GM18951 (cell line): ENCODE results near the gene FAM168A.
"Not testable (repeated sequence)": the region's sequence is repeated elsewhere in the genome, so short reads cannot be mapped to it uniquely, and the experiment has no call there.

Experiments
- POLR2A ChIP-seq: IDR thresholded peaks from 4 replicates; pipeline ENCODE4 v1.6.1; 2011; ENCODE audit warnings: mild to moderate bottlenecking; ENCODE audit not compliant: insufficient read length, insufficient read depth; ENCODE audit errors: extremely low read depth
- in situ Hi-C: fragments of 300-500 bp; cut with MboI; formaldehyde crosslinking; loops from one replicate; pipeline ENCODE4 v1.12.0; 2022; ENCODE audit warnings: low sequenced_read_pairs, mixed read lengths, inconsistent platforms; ENCODE audit not compliant: unreplicated experiment

Gene FAM168A

GRCh38 chr11:73461335-73461840 lies 136.5 kb downstream of the FAM168A start:
- no peak for TF ChIP-seq POLR2A
- in situ Hi-C loops: no loop called here

DNA sequence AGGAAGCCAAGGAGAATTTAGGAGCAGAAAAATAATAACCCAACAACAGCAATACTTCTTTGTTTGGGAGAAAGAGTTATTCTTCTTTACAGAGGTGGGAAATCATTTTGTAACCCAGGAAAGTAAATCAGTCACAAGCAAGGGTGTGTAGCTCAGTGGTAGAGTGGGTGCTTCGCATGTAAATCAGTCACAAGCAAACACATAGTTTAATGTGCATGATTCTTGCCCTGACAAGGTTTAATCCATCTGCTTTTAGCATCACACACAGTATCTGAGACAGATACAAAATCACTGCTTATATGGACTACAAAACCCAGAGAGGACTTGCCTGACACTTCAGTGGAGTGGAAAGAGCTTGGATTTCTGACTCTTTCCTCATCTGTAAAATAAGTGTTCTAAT lies 139.7 kb downstream of the FAM168A start:
- no peak for TF ChIP-seq POLR2A
- in situ Hi-C loops: no loop called here

DNA sequence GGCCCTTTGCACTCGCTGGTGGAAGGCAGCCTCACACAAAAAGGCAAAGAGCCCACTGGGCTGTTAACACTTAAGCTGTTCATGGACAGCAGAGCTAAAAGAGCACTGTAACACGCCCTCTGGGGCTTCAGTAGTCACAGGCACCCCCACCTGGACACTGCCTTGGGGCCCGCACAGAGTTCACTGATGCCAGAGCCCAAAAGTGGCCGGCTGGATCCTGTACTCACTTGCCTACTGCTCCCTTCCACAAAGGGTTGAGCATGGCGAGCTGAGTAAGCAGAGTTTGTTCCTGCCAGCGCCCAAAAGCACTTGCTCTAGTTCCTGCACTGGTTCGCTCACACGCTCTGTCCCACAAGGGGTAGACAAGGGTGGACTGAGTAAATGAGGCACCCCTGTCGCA lies 142.9 kb downstream of the FAM168A start:
- in situ Hi-C loops: no loop called here
- TF ChIP-seq POLR2A: no peak

- in situ Hi-C loops: no loop called here
- TF ChIP-seq POLR2A: no peak
Measured at GRCh38 chr11:73453562-73453961, 144.3 kb downstream of the FAM168A start.

- TF ChIP-seq POLR2A: no peak
- in situ Hi-C loops: no loop called here
Measured at GRCh38 chr11:73452726-73453125, 145.2 kb downstream of the FAM168A start.

DNA sequence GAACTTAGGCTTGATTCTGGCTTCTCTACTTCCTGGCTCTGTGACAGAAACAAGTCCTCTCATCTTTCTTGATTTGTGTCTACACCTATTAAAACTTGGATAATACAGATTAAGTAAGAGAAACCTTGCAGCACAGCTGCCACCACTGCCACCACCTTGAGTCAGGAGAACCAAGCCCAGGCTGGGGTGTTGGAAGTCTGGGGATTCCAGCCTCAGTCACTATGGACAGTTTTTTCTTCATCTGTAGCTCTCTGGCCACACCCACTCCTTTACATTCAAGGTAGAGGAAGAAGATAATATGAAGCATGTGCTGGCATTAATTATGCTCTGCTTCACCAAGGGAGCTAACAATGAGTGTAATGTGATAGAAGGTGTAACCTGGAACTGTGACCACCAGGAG lies 146.0 kb downstream of the FAM168A start:
- in situ Hi-C loops: no loop called here
- no peak for TF ChIP-seq POLR2A

GRCh38 chr11:73446766-73447165 lies 151.1 kb downstream of the FAM168A start:
- in situ Hi-C loops: no loop called here
- no peak for TF ChIP-seq POLR2A

GRCh38 chr11:73445980-73446379 lies 151.9 kb downstream of the FAM168A start:
- in situ Hi-C loops: no loop called here
- no peak for TF ChIP-seq POLR2A

- no peak for TF ChIP-seq POLR2A
- in situ Hi-C loops: no loop called here
Measured at GRCh38 chr11:73439002-73439843, 158.7 kb downstream of the FAM168A start.

DNA sequence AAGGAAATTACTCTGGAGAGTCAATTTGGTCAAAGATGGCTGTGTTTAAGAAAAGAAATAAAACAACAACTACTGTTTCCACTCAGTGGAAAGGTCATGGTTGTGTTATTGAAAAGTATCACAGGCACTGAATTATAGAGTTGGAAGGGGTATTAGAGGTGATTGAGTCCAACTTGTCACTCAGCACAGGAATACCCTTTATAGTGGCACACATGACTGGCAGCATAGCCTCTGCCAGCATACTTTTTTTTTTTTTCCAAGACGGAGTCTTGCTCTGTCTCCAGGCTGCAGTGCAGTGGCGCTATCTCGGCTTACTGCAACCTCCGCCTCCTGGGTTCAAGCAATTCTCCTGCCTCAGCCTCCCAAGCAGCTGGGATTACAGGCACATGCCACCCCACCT lies 161.1 kb downstream of the FAM168A start:
- in situ Hi-C loops: not testable (repeated sequence)

- no peak for TF ChIP-seq POLR2A
- in situ Hi-C loops: no loop called here
Measured at GRCh38 chr11:73431396-73431795, 166.5 kb downstream of the FAM168A start.

GRCh38 chr11:73430326-73430725 lies 167.6 kb downstream of the FAM168A start:
- in situ Hi-C loops: no loop called here
- no peak for TF ChIP-seq POLR2A

DNA sequence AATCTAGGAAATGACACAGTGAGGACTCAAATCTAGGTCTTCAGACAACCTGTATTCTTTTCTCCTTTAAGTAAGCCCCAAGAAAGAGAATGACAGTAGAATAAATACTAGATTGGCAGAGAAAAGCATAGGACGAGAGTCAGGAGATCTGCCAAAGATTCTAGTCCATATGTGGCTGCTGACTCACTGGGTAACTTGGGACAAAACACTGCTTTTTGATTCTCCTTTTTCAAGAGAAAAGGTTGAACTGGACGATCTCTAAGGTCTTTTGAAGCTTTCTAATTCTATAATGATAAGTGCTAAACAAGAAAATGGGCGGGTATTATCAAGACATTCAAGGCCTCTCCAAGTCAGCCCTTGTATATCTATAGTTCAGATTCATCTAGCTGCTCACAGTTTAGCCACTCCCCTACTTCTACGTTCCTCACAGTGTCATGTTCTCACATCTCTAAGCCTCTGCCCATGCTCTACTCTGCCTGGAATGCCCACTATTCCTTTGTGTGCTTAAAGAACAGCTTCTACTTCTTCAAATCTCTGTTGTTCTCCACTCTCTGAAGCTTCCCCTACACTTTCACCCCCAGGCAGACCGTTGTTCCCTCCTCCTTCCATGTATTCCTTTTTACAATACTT lies 168.7 kb downstream of the FAM168A start:
- TF ChIP-seq POLR2A: no peak
- in situ Hi-C loops: no loop called here

DNA sequence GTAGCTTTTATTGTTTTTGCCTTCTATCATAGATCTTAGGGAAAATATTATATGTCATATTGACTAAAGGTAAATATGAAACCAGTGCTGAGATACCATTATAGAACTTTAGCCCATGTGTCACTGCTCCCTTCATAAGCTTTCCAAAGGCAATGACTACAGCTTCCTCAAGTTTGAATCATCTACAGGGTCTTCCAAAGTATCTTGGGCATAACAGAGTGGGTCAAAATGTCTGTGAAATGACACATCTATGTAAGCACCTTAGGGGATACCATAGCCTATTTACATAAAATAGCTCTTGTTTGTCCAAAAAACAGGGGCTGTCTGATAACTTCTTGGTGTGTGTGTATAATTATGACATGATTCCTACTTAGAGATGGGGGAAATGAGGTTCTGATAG lies 169.2 kb downstream of the FAM168A start:
- in situ Hi-C loops: no loop called here

DNA sequence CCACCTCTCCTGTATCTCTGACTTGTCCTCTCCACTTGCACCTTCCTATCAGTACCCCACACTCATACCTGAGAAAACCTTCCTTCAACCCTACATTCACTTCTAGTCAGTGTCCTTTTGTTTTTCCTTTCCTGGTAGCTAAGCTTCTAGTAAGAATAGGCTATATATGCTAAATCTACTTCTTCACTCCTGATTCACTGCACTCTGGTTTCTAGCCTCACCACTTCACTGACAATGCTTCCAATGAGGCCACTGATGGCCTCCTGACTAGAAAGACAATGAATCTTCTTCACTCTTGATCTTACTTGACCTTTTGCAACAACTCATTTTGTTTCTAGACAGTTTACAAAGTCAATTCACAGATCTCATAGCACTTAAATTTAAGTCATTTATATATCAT lies 169.7 kb downstream of the FAM168A start:
- in situ Hi-C loops: no loop called here
- no peak for TF ChIP-seq POLR2A

More for the DNA sequence above, 169.2 kb downstream of the FAM168A start:
- TF ChIP-seq POLR2A: no peak
